Measurements from ENCODE around the gene OSCP1. TPM values are rescaled to one million over a fixed set of nuclear protein-coding genes. Genes with fewer than 3 reads are reported as not detected.
A peak's percentile ranks its signal among the peaks of the same experiment; 100 is the strongest.
"Not testable (repeated sequence)": the region's sequence is repeated elsewhere in the genome, so short reads cannot be mapped to it uniquely, and the experiment has no call there.

Gene OSCP1
- total and polyA plus RNA-seq, 12 donors: 2.1 to 9.6 (median 7.7) TPM

GRCh38 chr1:36492491-36492890, 42.2 kb upstream of the OSCP1 start:
- DNase-seq (no peak), ATAC-seq (no peak)
- intact Hi-C loops (cut with DNase I): no loop called here
- TF ChIP-seq CTCF (IDR thresholded peaks at IDR 0.05): no peak
- Histone ChIP-seq H3K4me3 (no peak overlapping the region), H3K36me3 (no peaks in the 10 kb centered on the region), H3K9me3 (no peaks in the 10 kb centered on the region), H3K27me3 (peaks cover 0 to 35% (median 6%) of the 10 kb centered on the region in 7 donors), H3K4me1 (peaks cover 0 to 4% (median 0%) of the 10 kb centered on the region in 9 donors), H3K27ac (no peak overlapping the region)
- WGBS, 2 donors: 19 to 20% methylated on average over 9 of the region's 9 CpGs

- H3K36me3 ChIP-seq; H3K27ac ChIP-seq; DNase-seq; intact Hi-C loops (cut with DNase I); ATAC-seq; H3K9me3 ChIP-seq; H3K4me3 ChIP-seq: not testable (repeated sequence)
- H3K27me3 ChIP-seq: peaks cover 0 to 24% (median 5%) of the 10 kb centered on the region in 7 donors
- 49 to 61% methylated on average over 10 of the region's 10 CpGs for WGBS, 2 donors
- peaks cover 0 to 28% (median 0%) of the 10 kb centered on the region in 9 donors for H3K4me1 ChIP-seq
These were observed 39.2 kb upstream of the OSCP1 start for GRCh38 chr1:36489258-36490051.

- DNase-seq (no peak), ATAC-seq (peak in 1 of 8 donors; percentile 30)
- Histone ChIP-seq H3K36me3 (no peaks in the 10 kb centered on the region), H3K27me3 (peaks cover 0 to 10% (median 5%) of the 10 kb centered on the region in 7 donors), H3K27ac (peak overlapping the region in 1 of 10 donors; percentile 86), H3K4me3 (no peak overlapping the region), H3K4me1 (peaks cover 0 to 31% (median 0%) of the 10 kb centered on the region in 9 donors), H3K9me3 (no peaks in the 10 kb centered on the region)
- WGBS, 2 donors: 80 to 89% methylated on average over 3 of the region's 3 CpGs
- intact Hi-C loops (cut with DNase I): no loop called here
- TF ChIP-seq CTCF (IDR thresholded peaks at IDR 0.05): no peak
These were observed 37.7 kb upstream of the OSCP1 start for GRCh38 chr1:36487906-36488305.

GRCh38 chr1:36487336-36487725, 37.1 kb upstream of the OSCP1 start:
- DNase-seq; H3K9me3 ChIP-seq; intact Hi-C loops (cut with DNase I); ATAC-seq; H3K36me3 ChIP-seq; H3K4me3 ChIP-seq; H3K27me3 ChIP-seq: not testable (repeated sequence)
- 90 to 93% methylated on average over 9 of the region's 9 CpGs for WGBS, 2 donors
- H3K27ac ChIP-seq: peak overlapping the region in 1 of 10 donors; percentile 86
- peaks cover 0 to 33% (median 0%) of the 10 kb centered on the region in 9 donors for H3K4me1 ChIP-seq

- WGBS, 2 donors: 73 to 81% methylated on average over 17 of the region's 17 CpGs
- H3K4me1 ChIP-seq: peaks cover 0 to 35% (median 5%) of the 10 kb centered on the region in 9 donors
- intact Hi-C loops (cut with DNase I): no loop called here
- DNase-seq (peak; percentile 37 to 38), ATAC-seq (peak; percentile 54 to 79 (median 64))
- H3K9me3 ChIP-seq: no peaks in the 10 kb centered on the region
- no peak overlapping the region for H3K4me3 ChIP-seq
- H3K27ac ChIP-seq: peak overlapping the region in 3 of 10 donors; percentile 21 to 86 (median 35)
- no peak for TF ChIP-seq CTCF (IDR thresholded peaks at IDR 0.05)
- H3K36me3 ChIP-seq: no peaks in the 10 kb centered on the region
- H3K27me3 ChIP-seq: peaks cover 0 to 8% (median 0%) of the 10 kb centered on the region in 7 donors
These were observed 36.4 kb upstream of the OSCP1 start for GRCh38 chr1:36486439-36487335.
